GM20000 (cell line): ENCODE results near the gene TNNI3.
"Not testable (repeated sequence)": the region's sequence is repeated elsewhere in the genome, so short reads cannot be mapped to it uniquely, and the experiment has no call there.

ENCODE experiments used
- DNase-seq: peaks from one replicate; pipeline ENCODE4 v3.0.0; 2012; ENCODE audit warnings: low spot score
- CTCF ChIP-seq: IDR thresholded peaks from 2 replicates; pipeline ENCODE4 v1.5.1; 2012; ENCODE audit warnings: mild to moderate bottlenecking, control low read depth; ENCODE audit errors: extremely low read depth, missing control alignments

TNNI3 gene

DNA sequence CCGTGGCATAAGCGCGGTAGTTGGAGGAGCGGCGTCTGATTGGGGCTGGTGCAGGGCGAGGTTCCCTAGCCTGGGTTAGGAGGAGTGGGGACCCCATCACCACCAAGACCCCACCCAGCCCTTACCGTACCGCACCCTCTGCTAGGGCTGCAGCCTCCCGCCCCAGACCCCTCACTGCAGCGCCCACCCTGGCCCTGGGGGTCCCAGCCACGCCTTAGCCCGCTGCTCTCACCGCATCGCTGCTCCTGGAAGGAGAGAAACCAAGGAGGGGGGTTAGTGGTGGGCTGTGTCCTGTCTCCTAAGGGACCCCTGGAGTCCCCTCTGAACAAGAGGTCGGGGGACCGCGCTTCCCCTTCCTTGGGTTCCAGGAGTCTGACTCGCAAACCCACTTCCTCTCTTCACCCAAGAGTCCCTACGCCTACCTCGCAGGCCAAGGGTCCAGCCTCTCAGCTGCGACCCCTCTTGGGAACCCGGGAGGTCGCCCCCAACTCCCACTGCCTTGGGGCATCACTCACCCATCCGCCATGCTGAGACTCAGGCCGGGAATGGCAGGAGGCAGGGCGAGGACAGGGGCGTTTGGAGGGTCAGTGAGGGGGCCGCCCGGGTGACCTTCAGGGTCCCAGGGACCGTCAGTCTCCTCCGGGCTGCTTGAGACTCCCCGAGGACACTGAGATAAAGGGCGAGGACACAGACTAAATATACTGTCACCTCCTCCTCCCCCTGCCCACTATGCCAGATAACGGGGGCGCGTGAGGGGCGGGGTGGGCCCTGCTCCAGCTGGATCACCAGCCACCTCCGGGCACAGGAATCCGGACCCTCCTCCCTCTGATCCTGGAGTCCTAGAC lies at the start of gene TNNI3:
Gene TNNI3 (minus strand): TSS at position 669 of the 845 bp plus-strand sequence. CDS start 143 bp downstream, at position 526.
- no peak for TF ChIP-seq CTCF
- DNase-seq = no peak

GRCh38 chr19:55206664-55207500 lies 49.4 kb upstream of the TNNI3 start:
- TF ChIP-seq CTCF = no peak
- DNase-seq = peak; percentile 41

DNA sequence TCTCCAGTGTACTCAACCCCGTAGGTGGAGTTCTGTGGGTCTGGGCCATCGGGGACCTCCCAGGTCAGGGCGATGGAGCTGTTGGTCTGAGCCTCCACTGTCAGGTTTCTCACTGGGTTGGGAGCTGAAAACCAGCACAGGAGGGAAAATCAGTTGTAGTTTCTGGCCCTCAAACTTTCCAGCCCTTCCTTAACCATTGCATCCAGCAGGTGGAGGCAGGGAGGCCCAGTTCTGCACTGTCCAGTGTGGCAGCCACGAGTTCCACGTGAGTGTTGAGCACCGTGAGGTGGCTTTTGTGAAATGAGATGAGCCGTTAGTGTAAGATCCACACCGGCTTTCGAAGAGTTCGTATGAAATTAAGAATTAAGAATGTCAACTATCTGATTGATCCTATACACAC lies 44.7 kb upstream of the TNNI3 start:
- not testable (repeated sequence) for DNase-seq

DNA sequence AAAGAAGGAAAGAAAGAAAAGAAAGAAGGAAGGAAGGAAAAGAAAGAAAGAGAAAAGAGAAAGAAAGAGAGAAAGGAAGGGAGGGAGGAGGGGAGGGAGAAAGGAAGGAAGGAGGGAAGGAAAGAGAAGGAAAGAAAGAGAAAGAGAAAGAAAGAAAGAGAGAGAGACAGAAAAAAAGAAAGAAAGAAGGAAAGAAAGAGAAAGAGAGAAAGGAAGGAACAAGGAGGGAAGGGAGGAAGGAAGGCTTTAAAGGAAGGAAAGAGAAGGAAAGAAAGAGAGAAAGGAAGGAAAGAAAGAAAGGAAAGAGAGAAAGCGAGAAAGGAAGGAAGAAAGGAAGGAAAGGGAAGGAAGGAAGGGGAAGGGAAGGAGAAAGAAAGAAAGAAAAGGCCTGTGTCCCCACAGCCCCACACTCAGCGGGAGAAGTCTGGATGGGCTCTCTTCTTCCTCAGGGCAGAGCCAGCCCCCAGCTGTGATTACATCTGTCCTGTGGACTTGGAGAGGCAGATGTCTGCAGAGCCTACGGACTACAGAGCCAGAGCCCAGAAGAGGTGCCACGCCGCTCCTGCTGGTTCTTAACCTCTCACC lies 42.2 kb upstream of the TNNI3 start:
- no peak for TF ChIP-seq CTCF
- DNase-seq = no peak

GRCh38 chr19:55198651-55199050 lies 41.1 kb upstream of the TNNI3 start:
- DNase-seq = no peak
- no peak for TF ChIP-seq CTCF

- DNase-seq = no peak
- no peak for TF ChIP-seq CTCF
Observed at GRCh38 chr19:55197528-55197927, 40.0 kb upstream of the TNNI3 start.

DNA sequence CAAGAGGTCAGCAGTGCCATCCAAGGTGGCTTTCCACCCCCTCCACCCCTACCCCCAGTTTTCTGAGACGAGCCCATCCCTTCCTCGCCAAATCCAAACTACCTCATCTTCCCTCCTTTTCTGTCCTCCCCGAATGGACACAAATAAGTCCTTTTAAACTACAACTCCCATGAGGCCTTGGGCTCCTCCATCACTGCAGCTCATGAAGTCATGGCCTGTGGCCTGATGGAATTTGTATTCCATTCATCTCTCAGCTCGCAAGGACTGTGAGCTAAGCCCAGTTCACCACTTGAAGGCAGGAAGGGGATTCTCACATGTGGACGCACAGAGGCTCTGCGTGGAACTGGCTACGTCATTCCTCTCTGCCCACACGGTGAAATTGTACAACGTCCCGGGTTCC lies 39.3 kb upstream of the TNNI3 start:
- TF ChIP-seq CTCF = no peak
- DNase-seq = no peak
